22Rv1 (cell line): ENCODE measurements around the gene ATRNL1.

Experiments used
- ZFX ChIP-seq: fragments of 450-650 bp; IDR thresholded peaks from 2 replicates; pipeline ENCODE4 v1.6.1; 2017; ENCODE audit warnings: antibody characterized with exemption, borderline replicate concordance
- TF ChIP-seq, protein P1 (sequence below): fragments of 450-650 bp; IDR thresholded peaks from 2 replicates; pipeline ENCODE4 v1.5.1; 2017; ENCODE audit warnings: mild to moderate bottlenecking

- TF ChIP-seq, protein P1, sequence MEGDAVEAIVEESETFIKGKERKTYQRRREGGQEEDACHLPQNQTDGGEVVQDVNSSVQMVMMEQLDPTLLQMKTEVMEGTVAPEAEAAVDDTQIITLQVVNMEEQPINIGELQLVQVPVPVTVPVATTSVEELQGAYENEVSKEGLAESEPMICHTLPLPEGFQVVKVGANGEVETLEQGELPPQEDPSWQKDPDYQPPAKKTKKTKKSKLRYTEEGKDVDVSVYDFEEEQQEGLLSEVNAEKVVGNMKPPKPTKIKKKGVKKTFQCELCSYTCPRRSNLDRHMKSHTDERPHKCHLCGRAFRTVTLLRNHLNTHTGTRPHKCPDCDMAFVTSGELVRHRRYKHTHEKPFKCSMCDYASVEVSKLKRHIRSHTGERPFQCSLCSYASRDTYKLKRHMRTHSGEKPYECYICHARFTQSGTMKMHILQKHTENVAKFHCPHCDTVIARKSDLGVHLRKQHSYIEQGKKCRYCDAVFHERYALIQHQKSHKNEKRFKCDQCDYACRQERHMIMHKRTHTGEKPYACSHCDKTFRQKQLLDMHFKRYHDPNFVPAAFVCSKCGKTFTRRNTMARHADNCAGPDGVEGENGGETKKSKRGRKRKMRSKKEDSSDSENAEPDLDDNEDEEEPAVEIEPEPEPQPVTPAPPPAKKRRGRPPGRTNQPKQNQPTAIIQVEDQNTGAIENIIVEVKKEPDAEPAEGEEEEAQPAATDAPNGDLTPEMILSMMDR: no peak
- TF ChIP-seq ZFX: no peak
Observed at GRCh38 chr10:115771755-115772154, 678.6 kb downstream of the ATRNL1 start.
